ENCODE data around the gene MRPS18B. TPM values are rescaled to one million over a fixed set of nuclear protein-coding genes. Genes with fewer than 3 reads are reported as not detected.
A peak's percentile ranks its signal among the peaks of the same experiment; 100 is the strongest.

Gene MRPS18B
- total and polyA plus RNA-seq, 2 of the 13 experiments (the other 11 are each of a cell fraction or from before 2014, with no cell fraction given): 125 to 131 TPM

- TF ChIP-seq, protein P1, sequence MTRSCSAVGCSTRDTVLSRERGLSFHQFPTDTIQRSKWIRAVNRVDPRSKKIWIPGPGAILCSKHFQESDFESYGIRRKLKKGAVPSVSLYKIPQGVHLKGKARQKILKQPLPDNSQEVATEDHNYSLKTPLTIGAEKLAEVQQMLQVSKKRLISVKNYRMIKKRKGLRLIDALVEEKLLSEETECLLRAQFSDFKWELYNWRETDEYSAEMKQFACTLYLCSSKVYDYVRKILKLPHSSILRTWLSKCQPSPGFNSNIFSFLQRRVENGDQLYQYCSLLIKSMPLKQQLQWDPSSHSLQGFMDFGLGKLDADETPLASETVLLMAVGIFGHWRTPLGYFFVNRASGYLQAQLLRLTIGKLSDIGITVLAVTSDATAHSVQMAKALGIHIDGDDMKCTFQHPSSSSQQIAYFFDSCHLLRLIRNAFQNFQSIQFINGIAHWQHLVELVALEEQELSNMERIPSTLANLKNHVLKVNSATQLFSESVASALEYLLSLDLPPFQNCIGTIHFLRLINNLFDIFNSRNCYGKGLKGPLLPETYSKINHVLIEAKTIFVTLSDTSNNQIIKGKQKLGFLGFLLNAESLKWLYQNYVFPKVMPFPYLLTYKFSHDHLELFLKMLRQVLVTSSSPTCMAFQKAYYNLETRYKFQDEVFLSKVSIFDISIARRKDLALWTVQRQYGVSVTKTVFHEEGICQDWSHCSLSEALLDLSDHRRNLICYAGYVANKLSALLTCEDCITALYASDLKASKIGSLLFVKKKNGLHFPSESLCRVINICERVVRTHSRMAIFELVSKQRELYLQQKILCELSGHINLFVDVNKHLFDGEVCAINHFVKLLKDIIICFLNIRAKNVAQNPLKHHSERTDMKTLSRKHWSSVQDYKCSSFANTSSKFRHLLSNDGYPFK (CRISPR knock-in tag; IDR thresholded peaks at IDR 0.05; ENCODE audit: borderline replicate concordance): peak; percentile 100
- peak; percentile 29 for TF ChIP-seq BORCS8-MEF2B (CRISPR knock-in tag; IDR thresholded peaks at IDR 0.05)
- TF ChIP-seq, protein P2, sequence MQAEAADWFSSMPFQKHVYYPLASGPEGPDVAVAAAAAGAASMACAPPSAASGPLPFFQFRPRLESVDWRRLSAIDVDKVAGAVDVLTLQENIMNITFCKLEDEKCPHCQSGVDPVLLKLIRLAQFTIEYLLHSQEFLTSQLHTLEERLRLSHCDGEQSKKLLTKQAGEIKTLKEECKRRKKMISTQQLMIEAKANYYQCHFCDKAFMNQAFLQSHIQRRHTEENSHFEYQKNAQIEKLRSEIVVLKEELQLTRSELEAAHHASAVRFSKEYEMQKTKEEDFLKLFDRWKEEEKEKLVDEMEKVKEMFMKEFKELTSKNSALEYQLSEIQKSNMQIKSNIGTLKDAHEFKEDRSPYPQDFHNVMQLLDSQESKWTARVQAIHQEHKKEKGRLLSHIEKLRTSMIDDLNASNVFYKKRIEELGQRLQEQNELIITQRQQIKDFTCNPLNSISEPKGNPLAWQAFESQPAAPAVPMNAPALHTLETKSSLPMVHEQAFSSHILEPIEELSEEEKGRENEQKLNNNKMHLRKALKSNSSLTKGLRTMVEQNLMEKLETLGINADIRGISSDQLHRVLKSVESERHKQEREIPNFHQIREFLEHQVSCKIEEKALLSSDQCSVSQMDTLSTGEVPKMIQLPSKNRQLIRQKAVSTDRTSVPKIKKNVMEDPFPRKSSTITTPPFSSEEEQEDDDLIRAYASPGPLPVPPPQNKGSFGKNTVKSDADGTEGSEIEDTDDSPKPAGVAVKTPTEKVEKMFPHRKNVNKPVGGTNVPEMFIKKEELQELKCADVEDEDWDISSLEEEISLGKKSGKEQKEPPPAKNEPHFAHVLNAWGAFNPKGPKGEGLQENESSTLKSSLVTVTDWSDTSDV (CRISPR knock-in tag; IDR thresholded peaks at IDR 0.05): no peak
Measured at GRCh38 chr6:30616811-30617564, 652 bp upstream of the MRPS18B start, which contains the start of gene PPP1R10 (continued).

DNA sequence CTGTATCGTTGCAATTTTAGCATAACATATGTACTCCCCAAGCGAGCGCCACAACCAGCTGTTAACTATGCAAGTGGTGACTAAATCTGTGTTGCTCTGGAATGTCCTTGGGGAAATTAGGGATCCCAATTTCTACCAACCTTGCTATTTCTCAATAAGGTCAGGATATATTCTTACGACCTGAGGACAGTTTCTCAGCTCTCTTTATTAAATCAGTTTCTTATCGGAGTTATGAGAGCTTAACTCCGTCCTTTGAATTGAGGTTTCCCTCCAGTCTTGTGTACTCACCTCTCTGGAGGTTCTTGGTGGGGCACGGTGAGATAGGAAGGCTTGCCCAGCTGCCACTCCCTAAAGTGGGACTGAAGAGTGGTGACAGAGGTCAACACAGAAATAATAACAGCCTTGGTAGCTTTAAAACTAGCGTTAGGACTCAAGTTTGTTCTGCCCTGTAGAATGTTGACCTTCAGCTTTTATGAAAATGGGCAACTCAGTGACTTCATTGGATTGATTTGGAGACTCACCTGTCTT lies 694 bp downstream of the MRPS18B start:
- ATAC-seq (no peak), FAIRE-seq (no peak), DNase-seq (ENCODE audit: low spot score) (peak; percentile 25)
- peaks cover 27% of the 10 kb centered on the region for H3K4me1 ChIP-seq (ENCODE audit: insufficient read depth, low read length)
- H3K36me3 ChIP-seq (replicated peaks in 1 of 2; ENCODE audit: control insufficient read depth in 1 of 2, insufficient read depth in 2 of 2, low read length in 2 of 2): peaks cover 8 to 28% of the 10 kb centered on the region in 2 experiments
- H3K27me3 ChIP-seq (ENCODE audit: control insufficient read depth in 1 of 2, insufficient read depth in 2 of 2, low read length in 2 of 2): no peaks in the 10 kb centered on the region; a peak in 1 of 5 replicates
- POLR2A ChIA-PET: interaction anchor here (0.8 to 2.6 kb wide), 29 partner anchors 8 to 290 kb away, joined by 3 to 36 read pairs (median 7); partner anchors contain the start of genes ABCF1, ATAT1, C6orf136 and DDR1
- peaks cover 12% of the 10 kb centered on the region for H4K20me1 ChIP-seq (ENCODE audit: insufficient read depth, low read length)
- no peak overlapping the region for H2AFZ ChIP-seq (ENCODE audit: low read length)
- BruUV-seq (replicated peaks): no TSS peak
- no peaks in the 10 kb centered on the region for H3K9me3 ChIP-seq (ENCODE audit: low read length)
- H3K27ac ChIP-seq (ENCODE audit: extremely low read length, insufficient read depth, low read length): peak overlapping the region; percentile 96
- intact Hi-C loops (cut with micrococcal nuclease; ENCODE audit: unreplicated experiment) (loop anchor here (5.0 kb wide), 1 partner anchor 39 kb away; no protein-coding TSS in a partner anchor), in situ Hi-C loops (cut with HindIII; ENCODE audit: extremely low pct_ligation_motif_present, low pct_unique_long_range_greater_than_20kb) (no loop called here)
- peaks cover 44% of the 10 kb centered on the region for H3K79me2 ChIP-seq (ENCODE audit: insufficient read depth, low read length)
- CTCF ChIA-PET (ENCODE audit: low intra/inter-chr PET ratio, low total read pairs): interaction anchor here (0.9 kb wide), 1 partner anchor 104 kb away, joined by 3 read pairs; no protein-coding TSS in a partner anchor
- peak overlapping the region; percentile 78 for H3K4me2 ChIP-seq (ENCODE audit: low read depth, low read length)
- 1% methylated on average over 8 of the region's 8 CpGs for WGBS (ENCODE audit: low lambda C conversion rate)
- peak overlapping the region; percentile 100 for H3K9ac ChIP-seq (ENCODE audit: insufficient read depth, low read depth, low read length)
- peak overlapping the region; percentile 83 to 90 (median 89) for H3K4me3 ChIP-seq (replicated peaks in 1 of 3; ENCODE audit: insufficient read depth in 1 of 3, low read depth in 2 of 3, low read length in 3 of 3)
- TF ChIP-seq CREB3 (CRISPR knock-in tag; IDR thresholded peaks at IDR 0.05) (no peak), ZEB1 (IDR thresholded peaks at IDR 0.05; ENCODE audit: insufficient replicate concordance, low read depth) (no peak), SAP130 (CRISPR knock-in tag; IDR thresholded peaks at IDR 0.05; ENCODE audit: low read depth) (no peak), ZNF800 (CRISPR knock-in tag; IDR thresholded peaks at IDR 0.05) (0 out of 2 replicates have a peak, but pooled peaks have one; percentile 13), ZBTB20 (CRISPR knock-in tag; IDR thresholded peaks at IDR 0.05; ENCODE audit: borderline replicate concordance, low read depth) (no peak), RBAK (CRISPR knock-in tag; IDR thresholded peaks at IDR 0.05) (0 out of 2 replicates have a peak, but pooled peaks have one; percentile 2), NCOA2 (CRISPR knock-in tag; IDR thresholded peaks at IDR 0.05) (0 out of 2 replicates have a peak, but pooled peaks have one; percentile 1), ZFP1 (CRISPR knock-in tag; IDR thresholded peaks at IDR 0.05) (no peak), SALL2 (CRISPR knock-in tag; IDR thresholded peaks at IDR 0.05) (0 out of 2 replicates have a peak, but pooled peaks have one; percentile 4)

Data from HepG2 (cell line).